HepG2 (cell line): ENCODE data around the gene UBE2I. TPM values are rescaled to one million over a fixed set of nuclear protein-coding genes. Genes with fewer than 3 reads are reported as not detected.
A peak's percentile ranks its signal among the peaks of the same experiment; 100 is the strongest.

Source experiments
- ATAC-seq: fragments of 200-7000 bp; cut with Tn5 transposase; 3 replicates; pipeline ENCODE4 v1.9.1; 2020; ENCODE audit warnings: mild to moderate bottlenecking, moderate library complexity
- BruUV-seq: library from RNA; stranded (reverse); fragments of 400-500 nt; replicated peaks from 2 replicates; lab custom pipeline; 2021; lab: Mats Ljungman, UMichigan
- CTCF ChIA-PET: fragments of 300-600 bp; formaldehyde crosslinking; extraction: SDS; loops from one replicate; lab custom pipeline; 2021; ENCODE audit warnings: low total read pairs, inconsistent platforms, low intra/inter-chr PET ratio; lab: Yijun Ruan, JAX
- POLR2A ChIA-PET: fragments of 350-600 bp; sonication (Branson Sonifier 250); formaldehyde crosslinking; loops from one replicate; lab custom pipeline; 2020; ENCODE audit warnings: antibody characterized with exemption, inconsistent platforms; lab: Yijun Ruan, JAX
- DNase-seq: peaks from one replicate; pipeline ENCODE4 v3.0.0-alpha.2; 2015; ENCODE audit warnings: low spot score
- FAIRE-seq: peaks from 3 replicates; lab custom pipeline; 2011; peaks lifted over from hg19 to GRCh38; lab: Jason Lieb, UNC
- H2AFZ ChIP-seq: one replicate; pipeline ENCODE4 v1.6.1; 2011; ENCODE audit warnings: low read length, inconsistent platforms
- H3K27ac ChIP-seq: fragments of 300-600 bp; 3 replicates; pipeline ENCODE4 v1.8.0; 2011; ENCODE audit warnings: mixed run types, mild to moderate bottlenecking, mixed read lengths, low read length, inconsistent platforms; ENCODE audit not compliant: insufficient read depth; ENCODE audit errors: extremely low read length
- H3K27me3 ChIP-seq, 2 experiments: fragments of 200-600 bp in 1 of 2; 2 replicates in 1 of 2; 3 replicates in 1 of 2; pipeline versions ENCODE4 v1.6.0 to v1.8.0; 2011; ENCODE audit warnings: low read length in 2 of 2, mild to moderate bottlenecking in 2 of 2, moderate library complexity in 2 of 2, inconsistent platforms in 1 of 2; ENCODE audit not compliant: insufficient read depth in 2 of 2, control insufficient read depth in 1 of 2
- H3K36me3 ChIP-seq, 2 experiments: fragments of 200-600 bp in 1 of 2; replicated peaks in 1 of 2; 2 replicates in 1 of 2; 3 replicates in 1 of 2; pipeline versions ENCODE4 v1.5.1 to v1.8.0; 2011; ENCODE audit warnings: low read length in 2 of 2, inconsistent platforms in 1 of 2; ENCODE audit not compliant: insufficient read depth in 2 of 2, control insufficient read depth in 1 of 2
- H3K4me1 ChIP-seq: 2 replicates; pipeline ENCODE4 v1.5.1; 2012; ENCODE audit warnings: low read length, inconsistent platforms; ENCODE audit not compliant: insufficient read depth
- H3K4me2 ChIP-seq: 2 replicates; pipeline ENCODE4 v1.6.0; 2011; ENCODE audit warnings: low read depth, low read length, inconsistent platforms
- H3K4me3 ChIP-seq, 3 experiments: fragments of 200-600 bp in 1 of 3; sonication (generic), shearing (Covaris generic) in 1 of 3; replicated peaks in 1 of 3; 2 replicates each; pipeline ENCODE4 v1.5.1; 2011 to 2016; ENCODE audit warnings: low read length in 3 of 3, inconsistent platforms in 2 of 3, low read depth in 2 of 3, mild to moderate bottlenecking in 2 of 3, control low read depth in 1 of 3, mixed read lengths in 1 of 3; ENCODE audit not compliant: insufficient read depth in 1 of 3
- H3K79me2 ChIP-seq: one replicate; pipeline ENCODE4 v1.6.1; 2011; ENCODE audit warnings: low read length, inconsistent platforms; ENCODE audit not compliant: insufficient read depth
- H3K9ac ChIP-seq: 2 replicates; pipeline ENCODE4 v1.6.0; 2011; ENCODE audit warnings: mild to moderate bottlenecking, low read depth, low read length, inconsistent platforms; ENCODE audit not compliant: insufficient read depth
- H3K9me3 ChIP-seq: 2 replicates; pipeline ENCODE4 v1.5.1; 2012; ENCODE audit warnings: mild to moderate bottlenecking, low read length
- H4K20me1 ChIP-seq: 2 replicates; pipeline ENCODE4 v1.6.0; 2011; ENCODE audit warnings: inconsistent platforms, mild to moderate bottlenecking, low read length, moderate library complexity; ENCODE audit not compliant: insufficient read depth
- ASH2L ChIP-seq: fragments of 300-600, 200-600 bp; sonication (generic); IDR thresholded peaks from 2 replicates; pipeline ENCODE4 v1.7.0; 2017; ENCODE audit warnings: low read depth, mild to moderate bottlenecking, moderate library complexity, mixed read lengths, low read length; ENCODE audit not compliant: insufficient read length
- CHD4 ChIP-seq: fragments of 200-600 bp; sonication (generic); IDR thresholded peaks from 2 replicates; pipeline ENCODE4 v1.7.0; 2017; ENCODE audit warnings: mild to moderate bottlenecking, low read length, borderline replicate concordance
- ETS1 ChIP-seq: sonication (generic); formaldehyde crosslinking; IDR thresholded peaks from 2 replicates; pipeline ENCODE4 v1.4.0; 2020; ENCODE audit warnings: missing genetic modification reagents
- HINFP ChIP-seq: sonication (generic); formaldehyde crosslinking; IDR thresholded peaks from 2 replicates; pipeline ENCODE4 v1.4.0; 2020; ENCODE audit warnings: low read depth, mild to moderate bottlenecking, missing genetic modification reagents
- MYC ChIP-seq: sonication (generic); formaldehyde crosslinking; IDR thresholded peaks from 2 replicates; pipeline ENCODE4 v1.9.0; 2021; ENCODE audit warnings: missing genetic modification reagents, borderline replicate concordance
- NFATC3 ChIP-seq: sonication (generic); formaldehyde crosslinking; IDR thresholded peaks from 2 replicates; pipeline ENCODE4 v1.5.1; 2020; ENCODE audit warnings: mild to moderate bottlenecking, missing genetic modification reagents
- TOE1 ChIP-seq: sonication (generic); formaldehyde crosslinking; IDR thresholded peaks from 2 replicates; pipeline ENCODE4 v1.4.0; 2020; ENCODE audit warnings: mild to moderate bottlenecking, missing genetic modification reagents
- ZMAT3 ChIP-seq: sonication (generic); formaldehyde crosslinking; conservative IDR thresholded peaks from 2 replicates; pipeline ENCODE4 v1.7.0; 2021; ENCODE audit warnings: missing genetic modification reagents
- ZNF777 ChIP-seq: sonication (generic); formaldehyde crosslinking; IDR thresholded peaks from 2 replicates; pipeline ENCODE4 v1.4.0; 2020; ENCODE audit warnings: missing genetic modification reagents
- ZSCAN31 ChIP-seq: sonication (generic); formaldehyde crosslinking; IDR thresholded peaks from 2 replicates; pipeline ENCODE4 v1.5.0; 2020; ENCODE audit warnings: low read depth, mild to moderate bottlenecking, missing genetic modification reagents
- WGBS: methylation state at CpG from one replicate; pipeline ENCODE4 v1.1.6; 2017; ENCODE audit warnings: low lambda C conversion rate; 5-methylcytosine and 5-hydroxymethylcytosine counted together
- in situ Hi-C: cut with HindIII; loops from 2 replicates; pipeline ENCODE4 v1.10.0; 2017; ENCODE audit warnings: low pct_unique_long_range_greater_than_20kb; ENCODE audit not compliant: extremely low pct_ligation_motif_present
- intact Hi-C: fragments of 100-400 bp; cut with micrococcal nuclease; formaldehyde crosslinking; loops from one replicate; pipeline ENCODE4 v1.10.0; 2022; ENCODE audit not compliant: unreplicated experiment
- polyA plus RNA-seq, 8 experiments: library from polyadenylated mRNA; depleted of rRNA in 3 of 8; stranded (reverse) in 7 of 8; unstranded in 1 of 8; fragments of >200 nt; fragmentation: Illumina TruSeq in 4 of 8; extraction: Trizol in 4 of 8; gene quantifications; 2 replicates each; pipeline versions ENCODE4 v1.2.1 to v1.2.3, GENCODE V29; 2011 to 2016; ENCODE audit warnings: low read depth in 4 of 8, missing spikeins in 1 of 8, mixed read lengths in 1 of 8; ENCODE audit not compliant: insufficient read depth in 1 of 8
- total RNA-seq, 5 experiments: library from RNA; depleted of rRNA; stranded (reverse); fragments of >200 nt; fragmentation: Illumina TruSeq; extraction: Trizol; gene quantifications; 2 replicates each; pipeline ENCODE4 v1.2.3, GENCODE V29; 2016; ENCODE audit warnings: low read depth in 1 of 5

The UBE2I gene
- total and polyA plus RNA-seq, 2 of the 13 experiments (the other 11 are each of a cell fraction or from before 2014, with no cell fraction given): 75.8 to 98.9 TPM

GRCh38 chr16:1299012-1299867, 10.2 kb upstream of the UBE2I start (continued):
- 0 out of 2 replicates have a peak, but pooled peaks have one; percentile 18 for TF ChIP-seq ZMAT3 (CRISPR knock-in tag)

- BruUV-seq: no TSS peak
- no peak overlapping the region for H2AFZ ChIP-seq
- in situ Hi-C loops: no loop called here
- H3K4me1 ChIP-seq: peaks cover 81% of the 10 kb centered on the region
- no peak for FAIRE-seq
- H3K79me2 ChIP-seq: no peaks in the 10 kb centered on the region
- H3K4me3 ChIP-seq: peak overlapping the region; percentile 42 to 74 (median 44); a peak in 5 of 6 replicates
- WGBS: 4% methylated on average over 12 of the region's 12 CpGs
- no peak for DNase-seq
- peak overlapping the region; percentile 94 for H3K4me2 ChIP-seq
- TF ChIP-seq MYC (CRISPR knock-in tag) (peak; percentile 20; the same call in 1 of the 2 replicates), NFATC3 (CRISPR knock-in tag) (no peak), TOE1 (CRISPR knock-in tag) (no peak), HINFP (CRISPR knock-in tag) (no peak), ETS1 (CRISPR knock-in tag) (no peak), ZSCAN31 (0 out of 2 replicates have a peak, but pooled peaks have one; percentile 12), ASH2L (peak; percentile 16), ZNF777 (CRISPR knock-in tag) (peak; percentile 19; the same call in 1 of the 2 replicates), CHD4 (peak; percentile 73; the same call in 1 of the 2 replicates)
- no peak overlapping the region for H3K27ac ChIP-seq
- no peaks in the 10 kb centered on the region for H3K36me3 ChIP-seq
- ChIA-PET CTCF (no interaction called here), POLR2A (interaction anchor here (1.2 kb wide), 1 partner anchor 9 kb away, joined by 4 read pairs; the partner anchor contains the start of gene UBE2I)
- H3K9me3 ChIP-seq: no peaks in the 10 kb centered on the region
- peak overlapping the region; percentile 81 for H3K9ac ChIP-seq
- no peaks in the 10 kb centered on the region for H3K27me3 ChIP-seq
- intact Hi-C loops: no loop called here
- no peaks in the 10 kb centered on the region for H4K20me1 ChIP-seq
- no peak for ATAC-seq
Measured at GRCh38 chr16:1299868-1300203, 9.6 kb upstream of the UBE2I start.
